Testis (tissue), 3 donors: ENCODE results near the gene GLS. TPM values are rescaled to one million over a fixed set of nuclear protein-coding genes. Genes with fewer than 3 reads are reported as not detected.

Source experiments
- DNase-seq: peaks from one replicate; pipeline ENCODE4 v3.0.0-alpha.2; 2019
- H3K27ac ChIP-seq, 2 donors: fragments of 200-600 bp; sonication (generic); one replicate each; pipeline ENCODE4 v1.5.1; 2019
- H3K27me3 ChIP-seq: fragments of 200-600 bp; sonication (generic); one replicate; pipeline ENCODE4 v1.5.1; 2019
- H3K36me3 ChIP-seq: fragments of 200-600 bp; sonication (generic); one replicate; pipeline ENCODE4 v1.5.1; 2017; ENCODE audit warnings: low read depth; ENCODE audit errors: missing control alignments
- H3K4me1 ChIP-seq: fragments of 200-600 bp; sonication (generic); one replicate; pipeline ENCODE4 v1.5.1; 2019
- H3K4me3 ChIP-seq, 2 donors: fragments of 200-600 bp; sonication (generic); one replicate each; pipeline ENCODE4 v1.5.1; 2017 to 2019
- H3K9me3 ChIP-seq: fragments of 200-600 bp; sonication (generic); one replicate; pipeline ENCODE4 v1.5.1; 2017
- POLR2A ChIP-seq: fragments of 450-650 bp; IDR thresholded peaks from one replicate; pipeline ENCODE4 v1.6.1; 2017; ENCODE audit warnings: antibody characterized with exemption, mild to moderate bottlenecking, moderate library complexity
- WGBS, 2 donors: methylation state at CpG; one replicate each; pipeline ENCODE4 v1.1.5; 2018; 5-methylcytosine and 5-hydroxymethylcytosine counted together
- intact Hi-C: fragments of 100-400 bp; cut with DNase I; formaldehyde crosslinking; loops from one replicate; pipeline ENCODE4 v1.15.1; 2023; ENCODE audit warnings: low total_unique reads
- polyA plus RNA-seq: library from polyadenylated mRNA; stranded (reverse); fragments of 350-450 nt; fragmentation: Illumina TruSeq; extraction: RNeasy Lipid Tissue Mini Kit (QIAGEN cat#74804); gene quantifications from one replicate; pipeline ENCODE4 v1.2.3, GENCODE V29; 2014; ENCODE audit warnings: low read depth, low replicate concordance; ENCODE audit not compliant: insufficient read depth
- total RNA-seq, 2 donors: library from RNA; depleted of rRNA; stranded (reverse); fragments of >200 nt; gene quantifications; one replicate each; pipeline ENCODE4 v1.2.3, GENCODE V29; 2016
- TF ChIP-seq, protein P1 (sequence below), 3 experiments: fragments of 450-650 bp in 2 of 3; fragments of 200-600 bp in 1 of 3; sonication (generic) in 1 of 3; IDR thresholded peaks; one replicate each; pipeline ENCODE4 v1.5.1; 2016 to 2019; ENCODE audit warnings: antibody characterized with exemption in 3 of 3, mild to moderate bottlenecking in 2 of 3, moderate library complexity in 1 of 3

Gene GLS
- total and polyA plus RNA-seq, 3 donors from 2014 or later = 22.8 to 130 (median 77.7) TPM

DNA sequence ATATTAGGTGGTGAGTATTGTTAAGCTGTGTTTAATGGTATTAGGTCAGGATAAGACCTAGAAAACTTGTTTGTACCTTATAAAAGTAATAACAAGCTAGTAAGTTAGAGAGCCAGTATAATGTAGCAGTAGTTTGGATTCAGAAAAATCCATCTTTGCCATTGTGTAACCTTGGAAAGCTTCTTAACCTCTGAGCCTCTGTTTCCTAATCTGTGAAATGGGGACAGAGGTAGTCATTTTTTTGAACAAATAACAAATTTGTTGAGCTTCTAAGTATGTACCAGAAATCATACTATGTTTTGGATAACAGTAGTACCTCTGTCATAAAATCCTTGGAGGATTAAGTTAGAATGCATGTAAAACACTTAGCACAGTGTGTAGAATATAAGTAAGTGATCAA lies 12.5 kb downstream of the GLS start:
- TF ChIP-seq POLR2A = no peak
- TF ChIP-seq, protein P1, sequence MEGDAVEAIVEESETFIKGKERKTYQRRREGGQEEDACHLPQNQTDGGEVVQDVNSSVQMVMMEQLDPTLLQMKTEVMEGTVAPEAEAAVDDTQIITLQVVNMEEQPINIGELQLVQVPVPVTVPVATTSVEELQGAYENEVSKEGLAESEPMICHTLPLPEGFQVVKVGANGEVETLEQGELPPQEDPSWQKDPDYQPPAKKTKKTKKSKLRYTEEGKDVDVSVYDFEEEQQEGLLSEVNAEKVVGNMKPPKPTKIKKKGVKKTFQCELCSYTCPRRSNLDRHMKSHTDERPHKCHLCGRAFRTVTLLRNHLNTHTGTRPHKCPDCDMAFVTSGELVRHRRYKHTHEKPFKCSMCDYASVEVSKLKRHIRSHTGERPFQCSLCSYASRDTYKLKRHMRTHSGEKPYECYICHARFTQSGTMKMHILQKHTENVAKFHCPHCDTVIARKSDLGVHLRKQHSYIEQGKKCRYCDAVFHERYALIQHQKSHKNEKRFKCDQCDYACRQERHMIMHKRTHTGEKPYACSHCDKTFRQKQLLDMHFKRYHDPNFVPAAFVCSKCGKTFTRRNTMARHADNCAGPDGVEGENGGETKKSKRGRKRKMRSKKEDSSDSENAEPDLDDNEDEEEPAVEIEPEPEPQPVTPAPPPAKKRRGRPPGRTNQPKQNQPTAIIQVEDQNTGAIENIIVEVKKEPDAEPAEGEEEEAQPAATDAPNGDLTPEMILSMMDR (IDR thresholded peaks at IDR 0.05) = no peak
- Histone ChIP-seq H3K27me3 (no peaks in the 10 kb centered on the region), H3K9me3 (no peaks in the 10 kb centered on the region), H3K27ac (no peak overlapping the region), H3K4me3 (no peak overlapping the region), H3K4me1 (peaks cover 3% of the 10 kb centered on the region), H3K36me3 (no peaks in the 10 kb centered on the region)
- intact Hi-C loops = no loop called here
- DNase-seq = no peak

DNA sequence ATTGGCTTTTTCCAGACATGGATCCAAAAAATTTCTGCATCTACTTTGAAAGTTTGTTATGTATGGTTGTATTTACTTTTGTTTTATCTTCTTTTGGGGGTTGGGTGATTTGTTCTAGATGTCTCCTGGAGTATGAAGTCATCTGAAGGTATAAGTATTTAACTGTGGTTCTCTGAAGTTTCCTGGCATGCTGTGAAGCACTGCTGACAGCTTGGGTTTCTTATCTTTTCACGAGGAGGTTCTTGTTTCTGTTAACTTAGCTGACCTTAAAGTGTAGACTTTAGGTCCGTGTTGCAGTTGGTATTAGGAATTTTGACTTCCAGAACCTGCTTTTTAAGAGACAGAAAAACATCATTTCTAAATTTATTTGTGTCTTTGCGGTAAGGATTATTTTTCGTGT lies 15.9 kb downstream of the GLS start:
- H3K36me3 ChIP-seq = no peaks in the 10 kb centered on the region
- TF ChIP-seq POLR2A = no peak
- TF ChIP-seq, protein P1 (IDR thresholded peaks at IDR 0.05) = no peak
- intact Hi-C loops = no loop called here
- no peak for DNase-seq
- no peaks in the 10 kb centered on the region for H3K27me3 ChIP-seq
- H3K27ac ChIP-seq = no peak overlapping the region
- no peak overlapping the region for H3K4me3 ChIP-seq
- H3K9me3 ChIP-seq = no peaks in the 10 kb centered on the region
- H3K4me1 ChIP-seq = no peaks in the 10 kb centered on the region
- WGBS, 2 donors = 75 to 77% methylated on average over 4 of the region's 4 CpGs

DNA sequence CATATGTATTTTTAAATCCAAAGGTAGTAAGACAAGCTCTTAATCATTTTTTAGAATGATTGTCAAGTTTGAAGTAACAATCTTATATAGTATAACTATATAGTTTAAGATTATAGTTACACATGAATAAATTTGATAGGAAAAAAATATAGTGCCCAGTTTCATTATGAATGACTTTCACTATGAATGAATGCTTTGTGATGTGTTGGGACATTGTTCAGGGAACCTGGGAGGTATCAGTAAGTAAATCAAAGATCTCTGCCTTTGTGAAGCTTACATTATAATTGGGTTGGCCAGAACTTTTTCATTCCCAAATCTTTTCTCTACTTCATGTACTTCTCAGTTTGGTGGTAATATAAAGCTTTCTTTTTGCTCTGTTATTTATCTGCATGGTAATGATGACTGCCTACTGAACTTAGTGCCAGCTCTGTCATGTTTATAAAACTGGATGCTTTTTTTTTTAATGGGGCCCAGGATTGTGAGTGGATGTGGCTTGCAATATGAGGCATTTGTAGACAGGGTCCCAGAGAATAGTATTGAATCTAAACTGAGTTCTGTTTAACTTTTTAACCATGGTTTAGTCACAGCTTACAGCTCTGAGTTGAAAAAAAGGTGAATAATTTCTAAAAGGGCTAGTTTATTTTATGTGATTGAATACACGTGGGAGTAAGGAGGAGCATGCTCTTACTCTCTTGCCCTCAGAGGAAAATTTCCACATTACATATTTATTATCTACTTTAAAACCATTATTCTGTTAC lies 23.3 kb downstream of the GLS start:
- Histone ChIP-seq H3K4me3 (no peak overlapping the region), H3K4me1 (no peaks in the 10 kb centered on the region), H3K27ac (no peak overlapping the region), H3K27me3 (no peaks in the 10 kb centered on the region), H3K36me3 (no peaks in the 10 kb centered on the region), H3K9me3 (no peaks in the 10 kb centered on the region)
- WGBS, 2 donors = 60 to 74% methylated on average over 1 of the region's 1 CpG
- intact Hi-C loops = no loop called here
- DNase-seq = no peak
- TF ChIP-seq POLR2A = no peak
- TF ChIP-seq, protein P1 (IDR thresholded peaks at IDR 0.05) = no peak

DNA sequence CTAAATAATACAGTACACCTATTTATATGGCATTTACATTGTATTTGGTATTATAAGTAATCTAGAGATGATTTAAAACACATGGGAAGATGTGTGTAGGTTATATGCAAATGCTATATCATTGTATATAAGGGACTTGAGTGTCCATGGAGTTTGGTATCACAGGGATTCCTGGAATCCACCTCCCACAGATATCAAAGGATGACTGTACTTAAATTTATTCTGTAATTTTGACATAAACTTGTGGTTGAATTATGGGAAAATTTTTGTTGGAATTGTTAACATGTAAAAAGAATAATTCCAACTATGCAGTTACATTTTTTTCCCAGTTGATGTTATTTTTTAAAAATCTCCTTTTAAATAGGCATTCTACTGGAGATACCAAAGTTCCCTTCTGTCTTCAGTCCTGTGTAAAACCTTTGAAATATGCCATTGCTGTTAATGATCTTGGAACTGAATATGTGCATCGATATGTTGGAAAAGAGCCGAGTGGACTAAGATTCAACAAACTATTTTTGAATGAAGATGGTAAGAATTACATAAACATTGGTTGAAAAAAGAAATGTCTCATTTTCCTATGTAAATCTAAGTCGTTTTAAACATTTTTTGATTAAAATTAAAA lies 24.1 kb downstream of the GLS start:
- no peak for DNase-seq
- Histone ChIP-seq H3K4me3 (no peak overlapping the region), H3K4me1 (no peaks in the 10 kb centered on the region), H3K27me3 (no peaks in the 10 kb centered on the region), H3K36me3 (no peaks in the 10 kb centered on the region), H3K9me3 (no peaks in the 10 kb centered on the region), H3K27ac (no peak overlapping the region)
- WGBS, 2 donors = 89 to 93% methylated on average over 3 of the region's 3 CpGs
- intact Hi-C loops = no loop called here
- TF ChIP-seq POLR2A = no peak
- TF ChIP-seq, protein P1 (IDR thresholded peaks at IDR 0.05) = no peak

DNA sequence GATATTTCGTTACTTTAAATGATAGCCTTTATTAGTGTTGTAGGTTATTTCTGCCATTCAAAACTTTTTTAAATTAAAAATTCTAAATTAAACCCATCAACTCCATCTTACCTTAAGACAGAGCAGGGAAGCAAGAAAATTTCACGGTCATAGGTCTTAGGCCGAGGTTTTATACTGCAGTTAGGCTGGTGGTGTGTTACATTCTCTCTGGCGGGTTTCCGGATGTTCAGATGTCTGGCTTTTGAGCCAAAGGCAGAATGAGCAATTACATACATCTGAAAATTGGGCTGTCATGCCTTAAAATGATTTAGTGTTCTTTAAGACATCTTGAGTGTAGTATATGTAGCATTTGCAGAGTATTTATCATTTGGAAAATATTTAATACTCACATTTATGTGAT lies 27.9 kb downstream of the GLS start:
- TF ChIP-seq POLR2A = no peak
- no peaks in the 10 kb centered on the region for H3K36me3 ChIP-seq
- H3K4me3 ChIP-seq = no peak overlapping the region
- no peak overlapping the region for H3K27ac ChIP-seq
- no peaks in the 10 kb centered on the region for H3K9me3 ChIP-seq
- 98 to 99% methylated on average over 5 of the region's 5 CpGs for WGBS, 2 donors
- intact Hi-C loops = no loop called here
- no peaks in the 10 kb centered on the region for H3K4me1 ChIP-seq
- no peaks in the 10 kb centered on the region for H3K27me3 ChIP-seq
- DNase-seq = no peak
